SK-N-SH treated with all-trans-retinoic acid at 6 μM for 48 hours (cell line): ENCODE measurements around the gene APOBEC3C.

ENCODE experiments used
- OSR1 ChIP-seq: fragments of 250-450 bp; sonication (Bioruptor Pico); IDR thresholded peaks from 2 replicates; pipeline ENCODE4 v1.8.0; 2022; ENCODE audit warnings: moderate library complexity, mild to moderate bottlenecking, inconsistent platforms
- RARB ChIP-seq: fragments of 250-450 bp; sonication (Bioruptor Pico); IDR thresholded peaks from 2 replicates; pipeline ENCODE4 v1.8.0; 2021; ENCODE audit warnings: mild to moderate bottlenecking, moderate library complexity

DNA sequence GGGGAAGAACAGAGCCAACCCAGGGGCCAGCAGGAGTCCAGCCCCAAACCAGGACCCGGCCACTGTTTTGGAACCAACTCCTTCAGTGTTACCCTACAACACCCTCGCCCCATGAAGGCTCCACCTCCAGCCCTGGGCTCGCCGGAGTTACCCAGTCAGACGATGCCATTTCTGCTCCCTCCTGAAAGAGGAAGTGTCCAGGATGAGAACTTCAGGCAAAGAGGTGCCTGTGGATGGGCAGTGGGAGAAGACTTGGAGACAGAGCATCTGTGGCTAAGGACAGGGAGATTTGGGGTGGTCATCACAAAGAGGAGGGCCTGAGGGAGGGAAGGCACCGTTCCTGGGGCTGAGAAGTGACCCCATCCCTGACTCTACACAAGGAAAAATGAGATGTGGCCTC lies 18.0 kb upstream of the APOBEC3C start:
- TF ChIP-seq RARB (CRISPR knock-in tag) (no peak), OSR1 (CRISPR knock-in tag) (no peak)
